HUES48 (cell line): ENCODE data around the gene EXOC4.
"Not testable (repeated sequence)": the region's sequence is repeated elsewhere in the genome, so short reads cannot be mapped to it uniquely, and the experiment has no call there.

Experiments
- H3K27ac ChIP-seq: one replicate; pipeline ENCODE4 v1.7.0; 2013; ENCODE audit warnings: low read depth, low read length, inconsistent platforms
- H3K27me3 ChIP-seq: 2 replicates; pipeline ENCODE4 v1.6.1; 2013; ENCODE audit warnings: mild to moderate bottlenecking, low read length; ENCODE audit not compliant: control insufficient read depth, insufficient read depth
- H3K36me3 ChIP-seq: 2 replicates; pipeline ENCODE4 v1.6.1; 2013; ENCODE audit warnings: low read length; ENCODE audit not compliant: control insufficient read depth, insufficient read depth
- H3K4me1 ChIP-seq: 2 replicates; pipeline ENCODE4 v1.6.1; 2013; ENCODE audit warnings: mild to moderate bottlenecking, low read length; ENCODE audit not compliant: control insufficient read depth, insufficient read depth
- H3K4me3 ChIP-seq: 2 replicates; pipeline ENCODE4 v1.5.1; 2013; ENCODE audit warnings: mild to moderate bottlenecking, low read depth, low read length
- H3K9ac ChIP-seq: 2 replicates; pipeline ENCODE4 v1.6.1; 2013; ENCODE audit warnings: mild to moderate bottlenecking, low read depth, low read length, moderate library complexity
- H3K9me3 ChIP-seq: 2 replicates; pipeline ENCODE4 v1.6.1; 2013; ENCODE audit warnings: low read length; ENCODE audit not compliant: control insufficient read depth, insufficient read depth

The EXOC4 gene

GRCh38 chr7:133770863-133771492 is 518.1 kb downstream of the EXOC4 start:
- Histone ChIP-seq H3K4me3 (no peak overlapping the region), H3K36me3 (no peaks in the 10 kb centered on the region), H3K27ac (no peak overlapping the region), H3K9ac (no peak overlapping the region), H3K27me3 (no peaks in the 10 kb centered on the region), H3K4me1 (peaks cover 10% of the 10 kb centered on the region; the same call in 1 of the 2 replicates), H3K9me3 (no peaks in the 10 kb centered on the region)

GRCh38 chr7:133771788-133772419 is 519.0 kb downstream of the EXOC4 start:
- H3K9me3 ChIP-seq = no peaks in the 10 kb centered on the region
- no peaks in the 10 kb centered on the region for H3K36me3 ChIP-seq
- no peak overlapping the region for H3K9ac ChIP-seq
- H3K4me3 ChIP-seq = no peak overlapping the region
- H3K4me1 ChIP-seq = peaks cover 6% of the 10 kb centered on the region; the same call in 1 of the 2 replicates
- no peak overlapping the region for H3K27ac ChIP-seq
- H3K27me3 ChIP-seq = no peaks in the 10 kb centered on the region

- no peaks in the 10 kb centered on the region for H3K36me3 ChIP-seq
- H3K27ac ChIP-seq = no peak overlapping the region
- no peaks in the 10 kb centered on the region for H3K27me3 ChIP-seq
- no peak overlapping the region for H3K4me3 ChIP-seq
- H3K4me1 ChIP-seq = peaks cover 4% of the 10 kb centered on the region; the same call in 1 of the 2 replicates
- H3K9ac ChIP-seq = no peak overlapping the region
- H3K9me3 ChIP-seq = no peaks in the 10 kb centered on the region
These were observed 520.7 kb downstream of the EXOC4 start for GRCh38 chr7:133773601-133774000.

- no peak overlapping the region for H3K4me3 ChIP-seq
- H3K4me1 ChIP-seq = no peaks in the 10 kb centered on the region
- no peak overlapping the region for H3K27ac ChIP-seq
- H3K9ac ChIP-seq = no peak overlapping the region
- no peaks in the 10 kb centered on the region for H3K27me3 ChIP-seq
- no peaks in the 10 kb centered on the region for H3K36me3 ChIP-seq
- H3K9me3 ChIP-seq = no peaks in the 10 kb centered on the region
These were observed 522.3 kb downstream of the EXOC4 start for GRCh38 chr7:133775201-133775600.

GRCh38 chr7:133776266-133776665 is 523.4 kb downstream of the EXOC4 start:
- no peaks in the 10 kb centered on the region for H3K36me3 ChIP-seq
- H3K27me3 ChIP-seq = no peaks in the 10 kb centered on the region
- H3K4me1 ChIP-seq = no peaks in the 10 kb centered on the region
- H3K27ac ChIP-seq = no peak overlapping the region
- H3K9me3 ChIP-seq = no peaks in the 10 kb centered on the region
- no peak overlapping the region for H3K9ac ChIP-seq
- no peak overlapping the region for H3K4me3 ChIP-seq

GRCh38 chr7:133777701-133778100 is 524.8 kb downstream of the EXOC4 start:
- no peaks in the 10 kb centered on the region for H3K27me3 ChIP-seq
- no peak overlapping the region for H3K4me3 ChIP-seq
- no peak overlapping the region for H3K9ac ChIP-seq
- no peak overlapping the region for H3K27ac ChIP-seq
- H3K9me3 ChIP-seq = no peaks in the 10 kb centered on the region
- H3K4me1 ChIP-seq = no peaks in the 10 kb centered on the region
- H3K36me3 ChIP-seq = no peaks in the 10 kb centered on the region

GRCh38 chr7:133778472-133778871 is 525.6 kb downstream of the EXOC4 start:
- Histone ChIP-seq H3K36me3 (no peaks in the 10 kb centered on the region), H3K9me3 (no peaks in the 10 kb centered on the region), H3K9ac (no peak overlapping the region), H3K27ac (no peak overlapping the region), H3K4me3 (no peak overlapping the region), H3K4me1 (no peaks in the 10 kb centered on the region), H3K27me3 (no peaks in the 10 kb centered on the region)

- H3K4me3 ChIP-seq, H3K36me3 ChIP-seq, H3K4me1 ChIP-seq, H3K9ac ChIP-seq, H3K9me3 ChIP-seq, H3K27me3 ChIP-seq, H3K27ac ChIP-seq: not testable (repeated sequence)
These were observed 526.7 kb downstream of the EXOC4 start for GRCh38 chr7:133779538-133779937.

- Histone ChIP-seq H3K36me3 (no peaks in the 10 kb centered on the region), H3K27ac (no peak overlapping the region), H3K9me3 (no peaks in the 10 kb centered on the region), H3K9ac (no peak overlapping the region), H3K4me3 (no peak overlapping the region), H3K27me3 (no peaks in the 10 kb centered on the region), H3K4me1 (no peaks in the 10 kb centered on the region)
These were observed 528.0 kb downstream of the EXOC4 start for GRCh38 chr7:133780912-133781311.

GRCh38 chr7:133781486-133782090 is 528.7 kb downstream of the EXOC4 start:
- H3K27ac ChIP-seq = no peak overlapping the region
- no peaks in the 10 kb centered on the region for H3K27me3 ChIP-seq
- no peak overlapping the region for H3K4me3 ChIP-seq
- H3K9ac ChIP-seq = no peak overlapping the region
- no peaks in the 10 kb centered on the region for H3K4me1 ChIP-seq
- no peaks in the 10 kb centered on the region for H3K9me3 ChIP-seq
- no peaks in the 10 kb centered on the region for H3K36me3 ChIP-seq

GRCh38 chr7:133782470-133782869 is 529.6 kb downstream of the EXOC4 start:
- Histone ChIP-seq H3K9ac (no peak overlapping the region), H3K27ac (no peak overlapping the region), H3K9me3 (no peaks in the 10 kb centered on the region), H3K4me1 (no peaks in the 10 kb centered on the region), H3K27me3 (no peaks in the 10 kb centered on the region), H3K4me3 (no peak overlapping the region), H3K36me3 (no peaks in the 10 kb centered on the region)
